GM10248 (cell line): ENCODE data around the gene TNFRSF11A.
A peak's percentile ranks its signal among the peaks of the same experiment; 100 is the strongest.

Source experiments
- CTCF ChIA-PET: fragments of 300-600 bp; sonication (Branson Sonifier 250); formaldehyde crosslinking; extraction: SDS; loops from one replicate; lab custom pipeline; 2021; ENCODE audit warnings: antibody characterized with exemption; lab: Yijun Ruan, JAX
- POLR2A ChIA-PET: fragments of 350-650 bp; sonication (Branson Sonifier 250); formaldehyde crosslinking; extraction: SDS; loops from one replicate; lab custom pipeline; 2020; ENCODE audit warnings: antibody characterized with exemption; lab: Yijun Ruan, JAX
- DNase-seq: peaks from one replicate; pipeline ENCODE4 v3.0.0; 2012; ENCODE audit errors: extremely low spot score
- TF ChIP-seq, protein P1 (sequence below): IDR thresholded peaks from 2 replicates; pipeline ENCODE4 v1.5.1; 2012; ENCODE audit warnings: mild to moderate bottlenecking, low read depth; ENCODE audit errors: extremely low read depth, missing control alignments, control extremely low read depth

The TNFRSF11A gene

DNA sequence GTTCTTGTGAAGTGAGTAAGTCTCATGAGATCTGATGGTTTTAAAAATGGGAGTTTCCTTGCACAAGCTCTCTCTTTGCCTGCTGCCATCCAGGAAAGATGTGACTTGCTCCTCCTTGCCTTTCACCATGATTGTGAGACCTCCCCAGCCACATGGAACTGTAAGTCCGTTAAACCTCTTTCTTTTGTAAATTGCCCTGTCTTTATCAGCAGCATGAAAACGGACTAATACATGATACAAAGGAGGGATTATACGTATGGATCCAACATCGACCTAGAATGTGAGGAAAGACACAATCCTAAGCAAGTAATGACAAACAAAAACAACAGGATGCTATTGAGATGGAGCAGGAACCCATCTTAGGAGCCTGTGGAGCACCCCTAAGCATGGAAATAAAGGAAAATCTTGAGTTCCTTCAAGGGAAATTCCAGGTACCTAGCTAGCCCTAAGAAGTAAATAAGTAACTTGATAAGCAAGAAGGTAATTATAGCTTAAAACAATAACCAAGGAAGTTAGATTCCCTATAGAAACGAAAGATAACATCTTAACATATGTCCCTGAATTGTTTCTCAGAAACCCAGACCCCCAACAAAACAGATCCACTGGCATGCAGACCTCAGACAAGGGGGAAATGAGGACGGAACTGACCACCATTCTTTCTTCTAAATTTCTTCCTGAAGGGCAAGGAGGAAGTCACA lies 1.5 kb upstream of the TNFRSF11A start:
- TF ChIP-seq, protein P1, sequence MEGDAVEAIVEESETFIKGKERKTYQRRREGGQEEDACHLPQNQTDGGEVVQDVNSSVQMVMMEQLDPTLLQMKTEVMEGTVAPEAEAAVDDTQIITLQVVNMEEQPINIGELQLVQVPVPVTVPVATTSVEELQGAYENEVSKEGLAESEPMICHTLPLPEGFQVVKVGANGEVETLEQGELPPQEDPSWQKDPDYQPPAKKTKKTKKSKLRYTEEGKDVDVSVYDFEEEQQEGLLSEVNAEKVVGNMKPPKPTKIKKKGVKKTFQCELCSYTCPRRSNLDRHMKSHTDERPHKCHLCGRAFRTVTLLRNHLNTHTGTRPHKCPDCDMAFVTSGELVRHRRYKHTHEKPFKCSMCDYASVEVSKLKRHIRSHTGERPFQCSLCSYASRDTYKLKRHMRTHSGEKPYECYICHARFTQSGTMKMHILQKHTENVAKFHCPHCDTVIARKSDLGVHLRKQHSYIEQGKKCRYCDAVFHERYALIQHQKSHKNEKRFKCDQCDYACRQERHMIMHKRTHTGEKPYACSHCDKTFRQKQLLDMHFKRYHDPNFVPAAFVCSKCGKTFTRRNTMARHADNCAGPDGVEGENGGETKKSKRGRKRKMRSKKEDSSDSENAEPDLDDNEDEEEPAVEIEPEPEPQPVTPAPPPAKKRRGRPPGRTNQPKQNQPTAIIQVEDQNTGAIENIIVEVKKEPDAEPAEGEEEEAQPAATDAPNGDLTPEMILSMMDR: no peak
- ChIA-PET POLR2A (no interaction called here), CTCF (interaction anchor here (0.8 to 3.0 kb wide), 10 partner anchors 8 to 261 kb away, joined by 3 to 16 read pairs (median 4); no protein-coding TSS in a partner anchor)

GRCh38 chr18:62324181-62324828 lies 805 bp upstream of the TNFRSF11A start:
- POLR2A ChIA-PET: no interaction called here

More for the DNA sequence above, 1.5 kb upstream of the TNFRSF11A start:
- DNase-seq: no peak

GRCh38 chr18:62325806-62326645 lies 916 bp downstream of the TNFRSF11A start:
- DNase-seq: peak; percentile 50
- CTCF ChIA-PET: interaction anchor here (1.0 to 3.0 kb wide), 4 partner anchors 9 to 15 kb away, joined by 3 to 16 read pairs (median 8); no protein-coding TSS in a partner anchor
- POLR2A ChIA-PET: interaction anchor here (0.6 kb wide), 1 partner anchor 125 kb away, joined by 5 read pairs; no protein-coding TSS in a partner anchor
- TF ChIP-seq, protein P1: no peak

More at GRCh38 chr18:62324181-62324828, 805 bp upstream of the TNFRSF11A start:
- TF ChIP-seq, protein P1: no peak
- CTCF ChIA-PET: interaction anchor here (0.6 to 3.0 kb wide), 12 partner anchors 9 to 260 kb away, joined by 3 to 16 read pairs (median 4); no protein-coding TSS in a partner anchor
- no peak for DNase-seq

GRCh38 chr18:62326646-62327348 lies 1.7 kb downstream of the TNFRSF11A start:
- CTCF ChIA-PET: interaction anchor here (1.8 kb wide), 1 partner anchor 11 kb away, joined by 7 read pairs; no protein-coding TSS in a partner anchor
- TF ChIP-seq, protein P1: no peak
- DNase-seq: no peak
- POLR2A ChIA-PET: no interaction called here

DNA sequence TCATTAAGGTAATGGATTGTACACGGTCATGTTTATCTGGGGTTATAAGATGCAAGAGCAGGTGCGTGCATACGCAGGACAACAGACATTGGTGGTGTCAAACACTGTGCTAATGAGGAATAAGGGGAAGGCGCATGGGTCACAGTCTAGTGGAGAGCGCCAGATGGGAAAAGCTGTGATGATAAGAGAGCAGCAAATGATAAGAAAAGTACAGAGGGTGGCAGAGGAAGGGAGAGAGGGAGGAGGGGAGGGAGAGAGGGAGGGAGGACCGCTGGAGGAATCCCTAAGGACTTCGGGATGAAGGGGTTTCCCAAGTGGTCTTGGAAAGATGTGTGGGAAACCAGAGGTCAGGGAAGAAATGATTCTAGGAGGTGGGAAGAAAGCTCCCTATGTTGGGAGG lies 2.9 kb downstream of the TNFRSF11A start:
- ChIA-PET POLR2A (no interaction called here), CTCF (interaction anchor here (1.6 kb wide), 1 partner anchor 98 kb away, joined by 3 read pairs; no protein-coding TSS in a partner anchor)
- TF ChIP-seq, protein P1: no peak
- no peak for DNase-seq
